Body of pancreas (tissue), 4 donors: ENCODE measurements around the gene MPL.
A peak's percentile ranks its signal among the peaks of the same experiment; 100 is the strongest.

ENCODE experiments used
- CTCF ChIP-seq, 7 experiments: fragments of 450-650 bp in 4 of 7; fragments of 200-600 bp in 3 of 7; sonication (generic) in 3 of 7; IDR thresholded peaks; one replicate each; pipeline ENCODE4 v1.5.1; 2016 to 2019; ENCODE audit warnings: antibody characterized with exemption in 7 of 7
- POLR2A ChIP-seq, 3 donors: fragments of 450-650 bp; IDR thresholded peaks; one replicate each; pipeline ENCODE4 v1.6.1; 2016; ENCODE audit warnings: antibody characterized with exemption in 3 of 3, mild to moderate bottlenecking in 2 of 3

GRCh38 chr1:43367026-43367903, 29.6 kb downstream of the MPL start:
- peak in 1 of 7 experiments; percentile 20 for TF ChIP-seq CTCF (IDR thresholded peaks at IDR 0.05)
- no peak for TF ChIP-seq POLR2A (IDR thresholded peaks at IDR 0.05)
